HG02981 (cell line): ENCODE measurements around the gene PSMA5.

Source experiments
- ATAC-seq: cut with Tn5 transposase; IDR thresholded peaks from one replicate; pipeline ENCODE4 v1.9.1; 2021; ENCODE audit warnings: mild to moderate bottlenecking, moderate library complexity; ENCODE audit not compliant: unreplicated experiment

PSMA5 gene

GRCh38 chr1:109370712-109371340 is 55.4 kb downstream of the PSMA5 start:
- no peak for ATAC-seq

- ATAC-seq: no peak
These were observed 57.0 kb downstream of the PSMA5 start for GRCh38 chr1:109369167-109369746.

GRCh38 chr1:109368464-109368863 is 57.8 kb downstream of the PSMA5 start:
- ATAC-seq: no peak

- ATAC-seq: no peak
These were observed 58.6 kb downstream of the PSMA5 start for GRCh38 chr1:109367626-109368025.

GRCh38 chr1:109365642-109366204 is 60.5 kb downstream of the PSMA5 start:
- no peak for ATAC-seq

GRCh38 chr1:109361649-109362048 is 64.6 kb downstream of the PSMA5 start:
- no peak for ATAC-seq

GRCh38 chr1:109361069-109361468 is 65.2 kb downstream of the PSMA5 start:
- ATAC-seq: no peak

GRCh38 chr1:109357616-109358015 is 68.6 kb downstream of the PSMA5 start:
- no peak for ATAC-seq

- no peak for ATAC-seq
These were observed 69.3 kb downstream of the PSMA5 start for GRCh38 chr1:109356915-109357314.

- ATAC-seq: no peak
These were observed 69.7 kb downstream of the PSMA5 start for GRCh38 chr1:109356505-109356904.

- ATAC-seq: no peak
These were observed 71.3 kb downstream of the PSMA5 start for GRCh38 chr1:109354929-109355328.

GRCh38 chr1:109351457-109351856 is 74.8 kb downstream of the PSMA5 start:
- no peak for ATAC-seq

GRCh38 chr1:109350655-109351054 is 75.6 kb downstream of the PSMA5 start:
- ATAC-seq: no peak

- ATAC-seq: no peak
These were observed 76.1 kb downstream of the PSMA5 start for GRCh38 chr1:109350182-109350581.
